Kidney (tissue), 14 donors: ENCODE data around the gene ACTN1. TPM values are rescaled to one million over a fixed set of nuclear protein-coding genes. Genes with fewer than 3 reads are reported as not detected.

Experiments
- DNase-seq, 5 donors: peaks; one replicate each; pipeline ENCODE4 v3.0.0-alpha.2; 2013 to 2020
- FAIRE-seq: peaks from 2 replicates; lab custom pipeline; 2012; peaks lifted over from hg19 to GRCh38; lab: Jason Lieb, UNC
- H3K27ac ChIP-seq, 2 donors: one replicate each; pipeline ENCODE4 v1.7.0; 2013; ENCODE audit warnings: low read depth in 2 of 2, low read length in 2 of 2, inconsistent platforms in 1 of 2
- H3K27me3 ChIP-seq: one replicate; pipeline ENCODE4 v1.7.1; 2013; ENCODE audit warnings: low read length, inconsistent platforms; ENCODE audit not compliant: control insufficient read depth, insufficient read depth
- H3K36me3 ChIP-seq, 3 donors: one replicate each; pipeline versions ENCODE4 v1.7.0 to v1.7.1; 2013; ENCODE audit warnings: low read length in 3 of 3, control low read depth in 1 of 3, inconsistent platforms in 1 of 3; ENCODE audit not compliant: insufficient read depth in 3 of 3, control insufficient read depth in 2 of 3
- H3K4me1 ChIP-seq, 3 donors: one replicate each; pipeline versions ENCODE4 v1.7.0 to v1.7.1; 2013; ENCODE audit warnings: low read length in 3 of 3, inconsistent platforms in 1 of 3, low read depth in 1 of 3; ENCODE audit not compliant: control insufficient read depth in 2 of 3, insufficient read depth in 2 of 3
- H3K4me3 ChIP-seq, 3 donors: one replicate each; pipeline versions ENCODE4 v1.7.0 to v1.8.1; 2013; ENCODE audit warnings: low read length in 3 of 3, control low read depth in 1 of 3, inconsistent platforms in 1 of 3
- H3K9ac ChIP-seq, 3 donors: one replicate each; pipeline versions ENCODE4 v1.7.0 to v1.7.1; 2013; ENCODE audit warnings: low read length in 3 of 3, control low read depth in 1 of 3, inconsistent platforms in 1 of 3
- H3K9me3 ChIP-seq, 3 donors: one replicate each; pipeline versions ENCODE4 v1.7.0 to v1.7.1; 2013; ENCODE audit warnings: low read length in 3 of 3, control low read depth in 1 of 3, inconsistent platforms in 1 of 3; ENCODE audit not compliant: control insufficient read depth in 2 of 3, insufficient read depth in 1 of 3
- CTCF ChIP-seq: IDR thresholded peaks from 3 replicates; pipeline ENCODE4 v1.5.1; 2012; ENCODE audit warnings: mild to moderate bottlenecking, moderate library complexity, borderline replicate concordance; ENCODE audit not compliant: insufficient read depth; ENCODE audit errors: extremely low read depth
- intact Hi-C: fragments of 100-400 bp; cut with DNase I; formaldehyde crosslinking; loops from one replicate; pipeline ENCODE4 v1.11.1; 2022
- polyA plus RNA-seq: library from polyadenylated mRNA; stranded (reverse); fragments of 350-450 nt; fragmentation: Illumina TruSeq; extraction: RNeasy Lipid Tissue Mini Kit (QIAGEN cat#74804); gene quantifications from one replicate; pipeline ENCODE4 v1.2.3, GENCODE V29; 2014; ENCODE audit warnings: low read depth, low replicate concordance; ENCODE audit not compliant: insufficient read depth
- total RNA-seq: library from RNA; stranded (reverse); fragmentation: NEBNext Ultra II Directional; extraction: Animal tissue kit (Norgen Biotek cat#: 25700); gene quantifications from one replicate; pipeline ENCODE4 v1.2.1, GENCODE V29; 2021
- donor health status: control.
- donor health status: control.
- donor health status: control.
- donor health status: control.
- donor health status: control.
- donor health status: DM: yes; HTN: yes; CAD: no.
- donor health status: Normal renal cell carcinoma (clear cell type).

The ACTN1 gene
- total and polyA plus RNA-seq, 2 donors from 2014 or later, result 20.1 to 184 TPM

GRCh38 chr14:68939181-68939892 lies 39.8 kb downstream of the ACTN1 start:
- Histone ChIP-seq H3K36me3 (no peaks in the 10 kb centered on the region), H3K27ac (peak overlapping the region; percentile 76 to 82), H3K9me3 (no peaks in the 10 kb centered on the region), H3K9ac (peak overlapping the region in 1 of 3 donors; percentile 27), H3K4me3 (no peak overlapping the region), H3K27me3 (no peaks in the 10 kb centered on the region), H3K4me1 (peaks cover 3 to 32% (median 27%) of the 10 kb centered on the region in 3 donors)
- intact Hi-C loops, result no loop called here
- DNase-seq (peak in 1 of 5 donors; percentile 74), FAIRE-seq (no peak)
- TF ChIP-seq CTCF, result no peak

- intact Hi-C loops, result no loop called here
- Histone ChIP-seq H3K27ac (peak overlapping the region; percentile 76 to 82), H3K27me3 (no peaks in the 10 kb centered on the region), H3K9ac (peak overlapping the region in 2 of 3 donors; percentile 9 to 27), H3K4me1 (peaks cover 3 to 32% (median 23%) of the 10 kb centered on the region in 3 donors), H3K4me3 (no peak overlapping the region), H3K36me3 (no peaks in the 10 kb centered on the region), H3K9me3 (no peaks in the 10 kb centered on the region)
- FAIRE-seq, result peak; percentile 73
- peak; percentile 50 to 88 (median 70) for DNase-seq
- no peak for TF ChIP-seq CTCF
Observed at GRCh38 chr14:68938271-68939150, 40.6 kb downstream of the ACTN1 start.

- H3K27me3 ChIP-seq, result no peaks in the 10 kb centered on the region
- intact Hi-C loops, result no loop called here
- no peak overlapping the region for H3K4me3 ChIP-seq
- peak in 2 of 5 donors; percentile 64 to 84 for DNase-seq
- H3K27ac ChIP-seq, result peak overlapping the region; percentile 76 to 82
- H3K4me1 ChIP-seq, result peaks cover 3 to 32% (median 22%) of the 10 kb centered on the region in 3 donors
- no peaks in the 10 kb centered on the region for H3K9me3 ChIP-seq
- no peaks in the 10 kb centered on the region for H3K36me3 ChIP-seq
- peak overlapping the region in 1 of 3 donors; percentile 27 for H3K9ac ChIP-seq
- FAIRE-seq, result no peak
- peak; percentile 4 for TF ChIP-seq CTCF
Observed at GRCh38 chr14:68937471-68938270, 41.4 kb downstream of the ACTN1 start.
